ENCODE results near the gene DDR2.

DNA sequence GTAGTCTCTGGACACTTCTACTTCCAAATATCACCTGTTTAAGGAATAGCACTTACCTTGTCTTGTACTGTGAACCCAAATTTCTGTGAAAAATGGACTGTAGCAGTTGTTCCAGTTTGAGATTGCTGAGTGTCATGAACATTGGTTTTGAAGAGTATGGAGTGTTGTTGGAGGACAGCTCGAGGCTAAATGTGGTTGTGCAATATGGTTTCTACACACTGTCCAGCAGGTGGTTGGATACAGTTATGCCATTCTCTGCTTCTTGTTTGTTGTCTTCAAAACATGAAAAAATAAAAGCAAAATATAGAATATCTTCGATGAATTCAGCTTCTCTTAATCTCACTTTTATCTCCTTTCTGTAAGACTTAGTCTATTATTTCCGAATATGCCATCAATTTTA, 67.1 kb downstream of the DDR2 start:
- TF ChIP-seq, protein P1, sequence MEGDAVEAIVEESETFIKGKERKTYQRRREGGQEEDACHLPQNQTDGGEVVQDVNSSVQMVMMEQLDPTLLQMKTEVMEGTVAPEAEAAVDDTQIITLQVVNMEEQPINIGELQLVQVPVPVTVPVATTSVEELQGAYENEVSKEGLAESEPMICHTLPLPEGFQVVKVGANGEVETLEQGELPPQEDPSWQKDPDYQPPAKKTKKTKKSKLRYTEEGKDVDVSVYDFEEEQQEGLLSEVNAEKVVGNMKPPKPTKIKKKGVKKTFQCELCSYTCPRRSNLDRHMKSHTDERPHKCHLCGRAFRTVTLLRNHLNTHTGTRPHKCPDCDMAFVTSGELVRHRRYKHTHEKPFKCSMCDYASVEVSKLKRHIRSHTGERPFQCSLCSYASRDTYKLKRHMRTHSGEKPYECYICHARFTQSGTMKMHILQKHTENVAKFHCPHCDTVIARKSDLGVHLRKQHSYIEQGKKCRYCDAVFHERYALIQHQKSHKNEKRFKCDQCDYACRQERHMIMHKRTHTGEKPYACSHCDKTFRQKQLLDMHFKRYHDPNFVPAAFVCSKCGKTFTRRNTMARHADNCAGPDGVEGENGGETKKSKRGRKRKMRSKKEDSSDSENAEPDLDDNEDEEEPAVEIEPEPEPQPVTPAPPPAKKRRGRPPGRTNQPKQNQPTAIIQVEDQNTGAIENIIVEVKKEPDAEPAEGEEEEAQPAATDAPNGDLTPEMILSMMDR (IDR thresholded peaks at IDR 0.05): peak in 1 of 4 experiments; percentile 33
- TF ChIP-seq POLR2AphosphoS5 (IDR thresholded peaks at IDR 0.05): no peak
